BE2C (cell line): ENCODE measurements around the gene NFYA.

Source experiments
- DNase-seq: peaks from one replicate; pipeline ENCODE4 v3.0.0-alpha.2; 2020
- H3K27me3 ChIP-seq: fragments of 250-450 bp; sonication (Bioruptor Pico); 2 replicates; pipeline ENCODE4 v1.5.1; 2020; ENCODE audit warnings: mild to moderate bottlenecking
- H3K36me3 ChIP-seq: fragments of 250-450 bp; sonication (Bioruptor Pico); 2 replicates; pipeline ENCODE4 v1.5.1; 2020; ENCODE audit warnings: mild to moderate bottlenecking
- H3K4me1 ChIP-seq: fragments of 250-450 bp; sonication (Bioruptor Pico); 2 replicates; pipeline ENCODE4 v1.5.1; 2020
- H3K4me3 ChIP-seq: 2 replicates; pipeline ENCODE4 v1.5.1; 2011; ENCODE audit warnings: low read depth, low read length
- H3K9me3 ChIP-seq: fragments of 250-450 bp; sonication (Bioruptor Pico); 2 replicates; pipeline ENCODE4 v1.5.1; 2020
- TF ChIP-seq, protein P1 (sequence below): IDR thresholded peaks from 2 replicates; pipeline ENCODE4 v1.5.1; 2012; ENCODE audit warnings: mild to moderate bottlenecking, low read depth, low read length

Gene NFYA

GRCh38 chr6:41062056-41062455 is 10.7 kb upstream of the NFYA start:
- H3K4me3 ChIP-seq = no peak overlapping the region
- no peaks in the 10 kb centered on the region for H3K9me3 ChIP-seq
- no peaks in the 10 kb centered on the region for H3K4me1 ChIP-seq
- no peak for DNase-seq
- H3K36me3 ChIP-seq = no peaks in the 10 kb centered on the region; the same call in 1 of the 2 replicates
- H3K27me3 ChIP-seq = no peaks in the 10 kb centered on the region
- TF ChIP-seq, protein P1, sequence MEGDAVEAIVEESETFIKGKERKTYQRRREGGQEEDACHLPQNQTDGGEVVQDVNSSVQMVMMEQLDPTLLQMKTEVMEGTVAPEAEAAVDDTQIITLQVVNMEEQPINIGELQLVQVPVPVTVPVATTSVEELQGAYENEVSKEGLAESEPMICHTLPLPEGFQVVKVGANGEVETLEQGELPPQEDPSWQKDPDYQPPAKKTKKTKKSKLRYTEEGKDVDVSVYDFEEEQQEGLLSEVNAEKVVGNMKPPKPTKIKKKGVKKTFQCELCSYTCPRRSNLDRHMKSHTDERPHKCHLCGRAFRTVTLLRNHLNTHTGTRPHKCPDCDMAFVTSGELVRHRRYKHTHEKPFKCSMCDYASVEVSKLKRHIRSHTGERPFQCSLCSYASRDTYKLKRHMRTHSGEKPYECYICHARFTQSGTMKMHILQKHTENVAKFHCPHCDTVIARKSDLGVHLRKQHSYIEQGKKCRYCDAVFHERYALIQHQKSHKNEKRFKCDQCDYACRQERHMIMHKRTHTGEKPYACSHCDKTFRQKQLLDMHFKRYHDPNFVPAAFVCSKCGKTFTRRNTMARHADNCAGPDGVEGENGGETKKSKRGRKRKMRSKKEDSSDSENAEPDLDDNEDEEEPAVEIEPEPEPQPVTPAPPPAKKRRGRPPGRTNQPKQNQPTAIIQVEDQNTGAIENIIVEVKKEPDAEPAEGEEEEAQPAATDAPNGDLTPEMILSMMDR = no peak

DNA sequence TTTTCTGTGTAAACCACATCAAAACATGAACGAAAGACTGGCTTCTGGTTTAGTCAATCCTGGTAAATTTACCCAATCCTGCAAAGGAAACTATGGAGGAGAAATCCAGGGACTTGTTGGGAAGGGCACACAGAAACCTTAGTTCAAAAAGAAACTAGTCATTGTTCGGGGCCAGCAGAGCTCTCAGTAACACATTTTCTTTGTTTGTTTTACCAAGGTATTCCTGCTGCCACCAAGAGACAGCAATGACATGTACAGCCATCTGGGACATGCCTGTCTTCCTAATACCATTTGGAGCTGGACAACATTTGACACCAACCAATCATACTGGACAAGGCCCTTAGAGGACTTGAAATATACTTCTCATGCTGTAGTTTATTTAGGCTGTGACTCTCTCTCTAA is 8.9 kb upstream of the NFYA start:
- no peak for DNase-seq
- Histone ChIP-seq H3K4me1 (no peaks in the 10 kb centered on the region), H3K4me3 (no peak overlapping the region), H3K27me3 (no peaks in the 10 kb centered on the region), H3K36me3 (no peaks in the 10 kb centered on the region; the same call in 1 of the 2 replicates), H3K9me3 (no peaks in the 10 kb centered on the region)
- TF ChIP-seq, protein P1 = no peak

DNA sequence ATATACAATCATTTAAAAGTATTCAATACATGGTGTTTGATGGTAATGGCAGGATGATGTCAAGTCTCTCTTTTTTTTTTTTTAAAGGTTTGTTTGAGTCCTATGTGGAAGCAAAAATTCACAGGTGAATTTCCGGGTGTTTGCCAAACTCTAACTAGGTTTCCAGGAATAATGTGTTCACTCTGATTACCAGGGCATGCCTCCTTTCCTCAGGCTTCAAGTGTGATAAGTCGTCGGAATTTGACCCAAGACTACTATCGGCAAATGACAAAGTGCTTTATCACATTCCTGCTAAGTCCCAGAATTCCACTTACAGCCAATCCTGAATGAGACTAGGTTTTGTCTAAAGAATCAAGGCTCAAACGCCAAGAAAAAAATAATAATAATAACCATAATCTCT is 7.9 kb upstream of the NFYA start:
- DNase-seq = no peak
- Histone ChIP-seq H3K36me3 (no peaks in the 10 kb centered on the region; the same call in 1 of the 2 replicates), H3K9me3 (no peaks in the 10 kb centered on the region), H3K4me3 (no peak overlapping the region), H3K4me1 (no peaks in the 10 kb centered on the region), H3K27me3 (no peaks in the 10 kb centered on the region)
- TF ChIP-seq, protein P1 = no peak

- DNase-seq = no peak
- Histone ChIP-seq H3K4me3 (no peak overlapping the region), H3K9me3 (no peaks in the 10 kb centered on the region), H3K36me3 (no peaks in the 10 kb centered on the region; the same call in 1 of the 2 replicates), H3K4me1 (no peaks in the 10 kb centered on the region), H3K27me3 (no peaks in the 10 kb centered on the region)
- TF ChIP-seq, protein P1 = no peak
Measured at GRCh38 chr6:41065550-41066026, 7.2 kb upstream of the NFYA start.

DNA sequence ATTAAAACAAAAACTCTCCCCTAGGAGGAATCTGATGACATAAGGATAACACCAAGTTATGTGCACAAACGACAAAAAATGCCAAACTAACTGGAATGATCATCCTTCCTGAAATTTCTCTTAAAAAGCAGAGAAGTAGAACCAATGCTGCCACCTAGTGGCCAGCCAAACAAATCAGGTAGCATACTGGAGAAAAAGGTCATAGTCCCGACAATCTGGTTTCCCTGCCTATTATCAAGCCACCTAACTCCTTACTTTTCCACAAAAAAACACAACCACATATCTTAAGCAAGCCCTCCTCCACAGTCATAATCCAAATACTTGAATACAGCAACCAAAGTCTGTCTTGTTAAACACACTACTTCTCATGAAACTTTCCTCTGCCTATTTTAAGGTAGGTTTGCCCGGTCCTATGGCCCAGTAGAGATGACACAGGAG is 5.9 kb upstream of the NFYA start:
- TF ChIP-seq, protein P1 = peak; percentile 90
- DNase-seq = peak; percentile 76
- Histone ChIP-seq H3K9me3 (no peaks in the 10 kb centered on the region), H3K4me3 (no peak overlapping the region), H3K36me3 (no peaks in the 10 kb centered on the region; the same call in 1 of the 2 replicates), H3K27me3 (no peaks in the 10 kb centered on the region), H3K4me1 (no peaks in the 10 kb centered on the region)

- Histone ChIP-seq H3K36me3 (no peaks in the 10 kb centered on the region; the same call in 1 of the 2 replicates), H3K9me3 (no peaks in the 10 kb centered on the region), H3K27me3 (no peaks in the 10 kb centered on the region), H3K4me3 (peak overlapping the region; percentile 96), H3K4me1 (no peaks in the 10 kb centered on the region; the same call in none of the 2 replicates)
- TF ChIP-seq, protein P1 = peak; percentile 13; the same call in 1 of the 2 replicates
- no peak for DNase-seq
Measured at GRCh38 chr6:41071501-41071922, 1.3 kb upstream of the NFYA start.
